Fibroblast of lung (primary cell): ENCODE measurements around the gene OPRD1. TPM values are rescaled to one million over a fixed set of nuclear protein-coding genes. Genes with fewer than 3 reads are reported as not detected.

ENCODE experiments used
- DNase-seq, 2 donors: peaks; one replicate each; pipeline versions ENCODE4 v3.0.0 to v3.0.0-alpha.2; 2010; ENCODE audit warnings: low read depth in 2 of 2
- H2AFZ ChIP-seq: 2 replicates; pipeline ENCODE4 v1.5.1; 2012; ENCODE audit warnings: low read length, control low read depth, inconsistent platforms
- H3K27ac ChIP-seq: 2 replicates; pipeline ENCODE4 v1.5.1; 2011; ENCODE audit warnings: low read length, control low read depth; ENCODE audit not compliant: insufficient read depth
- H3K27me3 ChIP-seq: 2 replicates; pipeline ENCODE4 v1.5.1; 2011; ENCODE audit warnings: mild to moderate bottlenecking, low read length; ENCODE audit not compliant: control insufficient read depth, insufficient read depth
- H3K36me3 ChIP-seq: 2 replicates; pipeline ENCODE4 v1.5.1; 2011; ENCODE audit warnings: low read length; ENCODE audit not compliant: control insufficient read depth, insufficient read depth
- H3K4me1 ChIP-seq: 2 replicates; pipeline ENCODE4 v1.5.1; 2011; ENCODE audit warnings: low read length; ENCODE audit not compliant: control insufficient read depth, insufficient read depth; ENCODE audit errors: extremely low read depth
- H3K4me2 ChIP-seq: 2 replicates; pipeline ENCODE4 v1.5.1; 2011; ENCODE audit warnings: low read length, control low read depth; ENCODE audit not compliant: insufficient read depth; ENCODE audit errors: extremely low read depth
- H3K4me3 ChIP-seq, 4 experiments: fragments of 200-600 bp in 1 of 4; sonication (generic) in 1 of 4; replicated peaks in 1 of 4; 2 replicates each; pipeline ENCODE4 v1.5.1; 2011 to 2016; ENCODE audit warnings: low read length in 4 of 4, low read depth in 3 of 4, mild to moderate bottlenecking in 3 of 4, control low read depth in 2 of 4, inconsistent platforms in 1 of 4, mixed read lengths in 1 of 4; ENCODE audit not compliant: insufficient read depth in 1 of 4; ENCODE audit errors: control extremely low read depth in 1 of 4
- H3K79me2 ChIP-seq: 2 replicates; pipeline ENCODE4 v1.5.1; 2012; ENCODE audit warnings: mild to moderate bottlenecking, low read length, inconsistent platforms; ENCODE audit not compliant: control insufficient read depth, insufficient read depth
- H3K9ac ChIP-seq: 2 replicates; pipeline ENCODE4 v1.5.1; 2011; ENCODE audit warnings: mild to moderate bottlenecking, low read length, control low read depth; ENCODE audit not compliant: insufficient read depth
- H3K9me3 ChIP-seq: 2 replicates; pipeline ENCODE4 v1.5.1; 2012; ENCODE audit warnings: low read depth, low read length; ENCODE audit not compliant: control insufficient read depth, insufficient read depth
- H4K20me1 ChIP-seq: 2 replicates; pipeline ENCODE4 v1.5.1; 2011; ENCODE audit warnings: low read length; ENCODE audit not compliant: control insufficient read depth, insufficient read depth; ENCODE audit errors: extremely low read depth
- CTCF ChIP-seq, 2 donors: IDR thresholded peaks in 1 of 2; conservative IDR thresholded peaks in 1 of 2; 1 replicate in 1 of 2; 2 replicates in 1 of 2; pipeline ENCODE4 v1.5.1; 2011 to 2012; ENCODE audit warnings: low read length in 2 of 2, control low read depth in 1 of 2, inconsistent platforms in 1 of 2, low read depth in 1 of 2, mild to moderate bottlenecking in 1 of 2
- EZH2 ChIP-seq: IDR thresholded peaks from 2 replicates; pipeline ENCODE4 v1.5.1; 2012; ENCODE audit warnings: low read length, control low read depth, mild to moderate bottlenecking; ENCODE audit errors: missing control alignments
- polyA plus RNA-seq, 2 donors: library from polyadenylated mRNA; depleted of rRNA in 1 of 2; stranded (reverse) in 1 of 2; unstranded in 1 of 2; fragments of >200 nt; gene quantifications; 2 replicates each; pipeline ENCODE4 v1.2.1, GENCODE V29; 2011 to 2012; ENCODE audit warnings: missing spikeins in 1 of 2
- total RNA-seq: library from RNA; depleted of rRNA; stranded (reverse); fragments of >200 nt; gene quantifications from 2 replicates; pipeline ENCODE4 v1.2.1, GENCODE V29; 2014

Gene OPRD1
- total and polyA plus RNA-seq, 2 donors (not counting 1 experiment from before 2014, with no cell fraction given), result under 0.01 to 0.01 TPM

GRCh38 chr1:28877132-28877781, 65.3 kb downstream of the OPRD1 start:
- Histone ChIP-seq H3K9me3 (no peaks in the 10 kb centered on the region), H3K4me3 (no peak overlapping the region), H3K4me1 (peaks cover 1% of the 10 kb centered on the region), H4K20me1 (no peaks in the 10 kb centered on the region), H3K9ac (no peak overlapping the region), H2AFZ (no peak overlapping the region), H3K79me2 (no peaks in the 10 kb centered on the region), H3K27me3 (no peaks in the 10 kb centered on the region), H3K27ac (no peak overlapping the region), H3K36me3 (no peaks in the 10 kb centered on the region), H3K4me2 (no peak overlapping the region)
- peak; percentile 42 to 67 for DNase-seq
- peak; percentile 92 to 94 for TF ChIP-seq CTCF (conservative IDR thresholded peaks at IDR 0.05 in 1 of 2, IDR thresholded peaks at IDR 0.05 in 1 of 2; ENCODE audit: low read depth in 1 of 2, low read length in 2 of 2)
- no peak for TF ChIP-seq EZH2

DNA sequence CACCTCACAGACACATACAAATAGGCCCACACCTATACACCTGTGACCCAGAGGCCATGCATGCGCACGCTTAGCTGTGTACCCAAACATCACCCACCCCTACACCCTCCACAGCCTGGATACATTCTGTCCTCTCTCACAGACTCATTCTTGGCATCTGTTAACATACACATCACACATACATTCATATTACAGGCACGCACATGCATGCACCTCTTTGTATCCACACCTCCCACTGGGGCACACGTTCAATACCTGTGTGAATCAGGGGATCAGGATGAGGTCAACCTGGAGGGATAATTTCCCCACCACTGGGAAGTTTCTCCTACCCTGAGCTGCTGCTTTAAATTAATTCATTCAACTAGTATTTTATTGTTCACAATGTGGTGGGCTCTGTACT, 66.8 kb downstream of the OPRD1 start:
- TF ChIP-seq CTCF (conservative IDR thresholded peaks at IDR 0.05 in 1 of 2, IDR thresholded peaks at IDR 0.05 in 1 of 2; ENCODE audit: low read depth in 1 of 2, low read length in 2 of 2), result no peak
- TF ChIP-seq EZH2, result no peak
- no peaks in the 10 kb centered on the region for H3K79me2 ChIP-seq
- DNase-seq, result no peak

DNA sequence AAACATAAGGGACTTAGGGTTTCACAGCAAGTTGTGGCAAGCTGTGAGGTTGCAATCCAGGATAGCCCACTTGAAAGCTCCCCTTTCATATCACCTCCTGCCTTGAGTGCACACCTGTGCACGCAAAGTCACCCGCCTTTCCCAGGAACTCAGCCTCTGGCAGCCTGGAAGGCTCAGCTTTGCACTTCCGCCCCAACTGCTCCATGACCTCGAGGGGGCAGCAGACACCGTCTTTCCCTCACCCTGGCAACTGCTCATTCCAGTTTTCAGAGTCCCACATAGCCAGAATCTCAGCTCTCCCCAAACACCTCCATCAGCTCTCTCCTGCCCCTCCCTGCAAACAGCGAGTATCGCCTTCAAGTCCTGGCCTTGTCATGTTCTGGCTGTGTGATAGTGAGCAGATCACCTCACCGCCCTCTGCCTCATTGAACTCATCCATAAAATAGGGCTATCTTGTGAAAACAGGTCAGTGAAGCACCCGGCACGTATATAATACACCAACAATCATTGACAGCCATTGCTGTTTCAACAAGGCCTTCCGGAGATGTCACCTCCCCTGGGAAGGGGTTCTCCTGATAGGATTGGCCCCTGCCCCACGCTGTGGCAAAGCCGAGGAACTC, 70.1 kb downstream of the OPRD1 start:
- H3K9ac ChIP-seq, result no peak overlapping the region
- no peak overlapping the region for H3K4me3 ChIP-seq
- peaks cover 11% of the 10 kb centered on the region for H3K4me1 ChIP-seq
- H3K9me3 ChIP-seq, result no peaks in the 10 kb centered on the region
- peak; percentile 86 to 95 for TF ChIP-seq CTCF (conservative IDR thresholded peaks at IDR 0.05 in 1 of 2, IDR thresholded peaks at IDR 0.05 in 1 of 2; ENCODE audit: low read depth in 1 of 2, low read length in 2 of 2)
- no peak for TF ChIP-seq EZH2
- DNase-seq, result peak; percentile 73 to 84
- H2AFZ ChIP-seq, result peak overlapping the region; percentile 28
- H4K20me1 ChIP-seq, result no peaks in the 10 kb centered on the region
- H3K79me2 ChIP-seq, result no peaks in the 10 kb centered on the region
- no peak overlapping the region for H3K27ac ChIP-seq
- H3K4me2 ChIP-seq, result no peak overlapping the region
- H3K36me3 ChIP-seq, result no peaks in the 10 kb centered on the region
- no peaks in the 10 kb centered on the region for H3K27me3 ChIP-seq

More for the DNA sequence above, 66.8 kb downstream of the OPRD1 start:
- no peak overlapping the region for H3K4me3 ChIP-seq
- H3K27me3 ChIP-seq, result no peaks in the 10 kb centered on the region
- H3K36me3 ChIP-seq, result no peaks in the 10 kb centered on the region
- H3K27ac ChIP-seq, result no peak overlapping the region
- H3K9ac ChIP-seq, result no peak overlapping the region
- no peaks in the 10 kb centered on the region for H4K20me1 ChIP-seq
- H2AFZ ChIP-seq, result no peak overlapping the region
- H3K4me1 ChIP-seq, result peaks cover 4% of the 10 kb centered on the region
- no peaks in the 10 kb centered on the region for H3K9me3 ChIP-seq
- no peak overlapping the region for H3K4me2 ChIP-seq
